AG08396 (cell line): ENCODE measurements around the gene RAD50.
"Not testable (repeated sequence)": the region's sequence is repeated elsewhere in the genome, so short reads cannot be mapped to it uniquely, and the experiment has no call there.

Experiments used
- DNase-seq: peaks from one replicate; pipeline ENCODE4 v3.0.0; 2012; ENCODE audit warnings: low spot score, mixed read lengths

RAD50 gene

GRCh38 chr5:132633587-132633986 lies 76.8 kb downstream of the RAD50 start:
- not testable (repeated sequence) for DNase-seq

- no peak for DNase-seq
Observed at GRCh38 chr5:132635873-132636272, 79.1 kb downstream of the RAD50 start.

- no peak for DNase-seq
Observed at GRCh38 chr5:132637241-132637640, 80.5 kb downstream of the RAD50 start.

- DNase-seq, result no peak
Observed at GRCh38 chr5:132639706-132640130, 82.9 kb downstream of the RAD50 start.

GRCh38 chr5:132640613-132641012 lies 83.8 kb downstream of the RAD50 start:
- no peak for DNase-seq

- DNase-seq, result no peak
Observed at GRCh38 chr5:132641241-132641723, 84.5 kb downstream of the RAD50 start.

GRCh38 chr5:132641841-132642240 lies 85.1 kb downstream of the RAD50 start:
- no peak for DNase-seq

GRCh38 chr5:132644177-132644576 lies 87.4 kb downstream of the RAD50 start:
- no peak for DNase-seq

- DNase-seq, result no peak
Observed at GRCh38 chr5:132646583-132647266, 89.9 kb downstream of the RAD50 start.

- DNase-seq, result no peak
Observed at GRCh38 chr5:132647473-132647872, 90.7 kb downstream of the RAD50 start.

- DNase-seq, result no peak
Observed at GRCh38 chr5:132648355-132648754, 91.6 kb downstream of the RAD50 start.

GRCh38 chr5:132651838-132652469 lies 95.2 kb downstream of the RAD50 start:
- no peak for DNase-seq

- no peak for DNase-seq
Observed at GRCh38 chr5:132653716-132654115, 96.9 kb downstream of the RAD50 start.

GRCh38 chr5:132655821-132656773 lies 99.3 kb downstream of the RAD50 start:
- peak; percentile 51 for DNase-seq

- DNase-seq, result no peak
Observed at GRCh38 chr5:132656774-132657355, 100.1 kb downstream of the RAD50 start.

- DNase-seq, result no peak
Observed at GRCh38 chr5:132657676-132658380, 101.1 kb downstream of the RAD50 start, which contains the start of gene IL13. Gene IL13, plus strand, starts transcription at chr5:132658173. Its CDS starts 14 bp downstream, at chr5:132658187.

GRCh38 chr5:132658381-132659302 lies 101.9 kb downstream of the RAD50 start:
- no peak for DNase-seq

GRCh38 chr5:132659598-132660493 lies 103.1 kb downstream of the RAD50 start:
- DNase-seq, result no peak
